Small intestine (tissue), 7 donors: ENCODE measurements around the gene TMED8. TPM values are rescaled to one million over a fixed set of nuclear protein-coding genes. Genes with fewer than 3 reads are reported as not detected.
A peak's percentile ranks its signal among the peaks of the same experiment; 100 is the strongest.

Experiments
- DNase-seq, 2 donors: peaks; one replicate each; pipeline versions ENCODE4 v3.0.0 to v3.0.0-alpha.2; 2013
- FAIRE-seq: peaks from 2 replicates; lab custom pipeline; 2012; peaks lifted over from hg19 to GRCh38; lab: Jason Lieb, UNC
- H3K27ac ChIP-seq, 3 donors: one replicate each; pipeline ENCODE4 v1.5.1; 2013; ENCODE audit warnings: low read length in 2 of 3, mild to moderate bottlenecking in 2 of 3, control low read depth in 1 of 3, inconsistent platforms in 1 of 3, low read depth in 1 of 3, moderate library complexity in 1 of 3
- H3K27me3 ChIP-seq, 3 donors: one replicate each; pipeline ENCODE4 v1.6.1; 2013; ENCODE audit warnings: low read length in 3 of 3, inconsistent platforms in 1 of 3; ENCODE audit not compliant: control insufficient read depth in 3 of 3, insufficient read depth in 3 of 3
- H3K36me3 ChIP-seq, 3 donors: one replicate each; pipeline ENCODE4 v1.6.1; 2013; ENCODE audit warnings: low read length in 3 of 3, inconsistent platforms in 1 of 3, low read depth in 1 of 3, mild to moderate bottlenecking in 1 of 3, moderate library complexity in 1 of 3; ENCODE audit not compliant: control insufficient read depth in 3 of 3, insufficient read depth in 2 of 3
- H3K4me1 ChIP-seq, 3 donors: one replicate each; pipeline ENCODE4 v1.6.1; 2013; ENCODE audit warnings: low read length in 2 of 3, inconsistent platforms in 1 of 3, low read depth in 1 of 3, mild to moderate bottlenecking in 1 of 3, moderate library complexity in 1 of 3; ENCODE audit not compliant: control insufficient read depth in 3 of 3, insufficient read depth in 2 of 3
- H3K4me3 ChIP-seq, 3 donors: one replicate each; pipeline ENCODE4 v1.5.1; 2013; ENCODE audit warnings: low read length in 3 of 3, control low read depth in 1 of 3, inconsistent platforms in 1 of 3, low read depth in 1 of 3, mild to moderate bottlenecking in 1 of 3, moderate library complexity in 1 of 3
- H3K9me3 ChIP-seq, 2 donors: one replicate each; pipeline ENCODE4 v1.6.1; 2013; ENCODE audit warnings: low read depth in 1 of 2, low read length in 1 of 2; ENCODE audit not compliant: control insufficient read depth in 2 of 2, insufficient read depth in 1 of 2
- WGBS, 3 donors: extraction: QIAGEN DNeasy Blood & Tissue Kit; methylation state at CpG; one replicate each; pipeline ENCODE4 v1.1.7; 2013; 5-methylcytosine and 5-hydroxymethylcytosine counted together
- polyA plus RNA-seq, 4 donors: library from polyadenylated mRNA; stranded (reverse) in 3 of 4; unstranded in 1 of 4; fragments of 200-250 nt in 3 of 4; fragments of 120-200 nt in 1 of 4; gene quantifications; one replicate each; pipeline versions ENCODE4 v1.2.1 to v1.2.3, GENCODE V29; 2013
- donor health status: healthy with polysubstance abuse.
- donor health status: control.
- donor health status: control.
- donor health status: Bipolar disorder and iron deficiency.
- donor health status: healthy.

TMED8 gene
- polyA plus RNA-seq, 4 donors = 1.9 to 14.0 (median 3.2) TPM

- Histone ChIP-seq H3K9me3 (no peaks in the 10 kb centered on the region), H3K27ac (peak overlapping the region in 2 of 3 donors; percentile 54 to 72), H3K36me3 (peaks cover 0 to 48% (median 7%) of the 10 kb centered on the region in 3 donors), H3K4me1 (peaks cover 0 to 30% (median 0%) of the 10 kb centered on the region in 3 donors), H3K27me3 (no peaks in the 10 kb centered on the region), H3K4me3 (no peak overlapping the region)
- FAIRE-seq (no peak), DNase-seq (peak; percentile 62 to 94)
- WGBS, 3 donors = 17 to 49% (median 41%) methylated on average over 4 of the region's 4 CpGs
These were observed 77.1 kb downstream of the TMED8 start for GRCh38 chr14:77299771-77300170.

- H3K36me3 ChIP-seq = peaks cover 3 to 45% (median 7%) of the 10 kb centered on the region in 3 donors
- FAIRE-seq (no peak), DNase-seq (no peak)
- no peaks in the 10 kb centered on the region for H3K27me3 ChIP-seq
- H3K4me3 ChIP-seq = no peak overlapping the region
- WGBS, 3 donors = 92 to 94% (median 93%) methylated on average over 8 of the region's 8 CpGs
- peaks cover 0 to 20% (median 0%) of the 10 kb centered on the region in 3 donors for H3K4me1 ChIP-seq
- no peak overlapping the region for H3K27ac ChIP-seq
- H3K9me3 ChIP-seq = no peaks in the 10 kb centered on the region
These were observed 80.0 kb downstream of the TMED8 start for GRCh38 chr14:77296906-77297305.

DNA sequence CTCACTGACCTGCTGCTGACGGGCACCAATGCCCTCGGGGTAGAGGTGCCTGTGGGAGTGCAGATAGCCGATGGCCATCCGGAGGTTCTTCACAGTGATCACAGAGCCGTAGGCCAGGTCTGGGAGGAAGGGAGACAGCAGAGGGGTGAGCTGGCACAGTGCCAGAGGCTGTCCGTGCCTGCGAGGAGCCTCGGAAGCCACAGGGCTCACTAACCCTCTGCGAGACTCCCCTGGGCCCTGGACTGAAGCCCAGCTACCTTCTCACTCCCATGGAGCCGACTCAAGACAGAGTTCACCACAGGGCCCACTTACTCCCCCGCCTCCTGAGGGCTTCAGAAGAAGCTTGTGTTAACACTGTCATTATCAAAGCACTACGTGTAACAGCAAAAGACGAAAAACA, 80.7 kb downstream of the TMED8 start:
- 85 to 93% (median 89%) methylated on average over 11 to 13 of the region's 13 CpGs for WGBS, 3 donors
- Histone ChIP-seq H3K36me3 (peaks cover 3 to 42% (median 7%) of the 10 kb centered on the region in 3 donors), H3K27ac (no peak overlapping the region), H3K9me3 (no peaks in the 10 kb centered on the region), H3K4me3 (no peak overlapping the region), H3K4me1 (peaks cover 0 to 17% (median 0%) of the 10 kb centered on the region in 3 donors), H3K27me3 (no peaks in the 10 kb centered on the region)
- FAIRE-seq = no peak
- DNase-seq = no peak

GRCh38 chr14:77290705-77291104, 86.2 kb downstream of the TMED8 start:
- no peak for FAIRE-seq
- Histone ChIP-seq H3K9me3 (no peaks in the 10 kb centered on the region), H3K27ac (no peak overlapping the region), H3K36me3 (peaks cover 3 to 17% (median 4%) of the 10 kb centered on the region in 3 donors), H3K4me3 (no peak overlapping the region), H3K4me1 (no peaks in the 10 kb centered on the region), H3K27me3 (no peaks in the 10 kb centered on the region)
- WGBS, 3 donors = 88 to 92% (median 91%) methylated on average over 4 of the region's 4 CpGs
- no peak for DNase-seq

GRCh38 chr14:77286576-77286975, 90.3 kb downstream of the TMED8 start:
- WGBS, 3 donors = 96 to 98% (median 97%) methylated on average over 5 of the region's 5 CpGs
- FAIRE-seq (no peak), DNase-seq (no peak)
- H3K36me3 ChIP-seq = peaks cover 5 to 29% (median 5%) of the 10 kb centered on the region in 3 donors
- H3K27ac ChIP-seq = no peak overlapping the region
- no peak overlapping the region for H3K4me3 ChIP-seq
- H3K9me3 ChIP-seq = no peaks in the 10 kb centered on the region
- no peaks in the 10 kb centered on the region for H3K27me3 ChIP-seq
- no peaks in the 10 kb centered on the region for H3K4me1 ChIP-seq

Other genes with a start within 250 kb of the TMED8 start
- under 1 TPM in 2 of 4 donors, not detected in 2; 0.12 to 0.33 TPM for gene ZDHHC22, start 235.3 kb downstream of the TMED8 start, polyA plus RNA-seq
- gene TMEM63C, start 195.3 kb downstream of the TMED8 start, polyA plus RNA-seq = 1 to 10 TPM in 2 of 4 donors, under 1 TPM in 1, not detected in 1; 0.27 to 9.4 (median 2.0) TPM
- under 1 TPM in 2 of 4 donors, not detected in 2; 0.09 to 0.81 TPM for gene NGB, start 105.9 kb downstream of the TMED8 start, polyA plus RNA-seq
- 10 to 100 TPM in 3 of 4 donors, 1 to 10 TPM in 1; 9.7 to 13.3 (median 10.7) TPM for gene POMT2, start 56.2 kb downstream of the TMED8 start, polyA plus RNA-seq
- gene GSTZ1, start 56.1 kb downstream of the TMED8 start, polyA plus RNA-seq = 10 to 100 TPM; 30.7 to 45.1 (median 37.2) TPM
- gene SAMD15, start 285 bp upstream of the TMED8 start, polyA plus RNA-seq = 1 to 10 TPM in 1 of 4 donors, under 1 TPM in 1, not detected in 2; 0.52 to 1.0 TPM
- gene NOXRED1, start 46.4 kb upstream of the TMED8 start, polyA plus RNA-seq = under 1 TPM; 0.12 to 0.68 (median 0.36) TPM
- 10 to 100 TPM in 3 of 4 donors, 1 to 10 TPM in 1; 9.5 to 27.3 (median 12.7) TPM for gene VIPAS39, start 80.5 kb upstream of the TMED8 start, polyA plus RNA-seq
- gene AHSA1, start 81.0 kb upstream of the TMED8 start, polyA plus RNA-seq = 100 to 1,000 TPM in 1 of 4 donors, 10 to 100 TPM in 3; 57.3 to 108 (median 85.8) TPM
- gene ISM2, start 121.7 kb upstream of the TMED8 start, polyA plus RNA-seq = under 1 TPM in 2 of 4 donors, not detected in 2; 0.01 to 0.03 TPM
- gene SPTLC2, start 239.5 kb upstream of the TMED8 start, polyA plus RNA-seq = 10 to 100 TPM in 2 of 4 donors, 1 to 10 TPM in 2; 5.9 to 27.5 (median 15.2) TPM